Stimulated activated CD4-positive, alpha-beta T cell treated with anti-CD3 and anti-CD28 coated beads, Interleukin-4, amount 100 ng/mL, for 4 hours (primary cell): ENCODE measurements around the gene CHRNB4.

Source experiments
- DNase-seq, 2 experiments: peaks; one replicate each; pipeline ENCODE4 v3.0.0-alpha.2; 2020

CHRNB4 gene

DNA sequence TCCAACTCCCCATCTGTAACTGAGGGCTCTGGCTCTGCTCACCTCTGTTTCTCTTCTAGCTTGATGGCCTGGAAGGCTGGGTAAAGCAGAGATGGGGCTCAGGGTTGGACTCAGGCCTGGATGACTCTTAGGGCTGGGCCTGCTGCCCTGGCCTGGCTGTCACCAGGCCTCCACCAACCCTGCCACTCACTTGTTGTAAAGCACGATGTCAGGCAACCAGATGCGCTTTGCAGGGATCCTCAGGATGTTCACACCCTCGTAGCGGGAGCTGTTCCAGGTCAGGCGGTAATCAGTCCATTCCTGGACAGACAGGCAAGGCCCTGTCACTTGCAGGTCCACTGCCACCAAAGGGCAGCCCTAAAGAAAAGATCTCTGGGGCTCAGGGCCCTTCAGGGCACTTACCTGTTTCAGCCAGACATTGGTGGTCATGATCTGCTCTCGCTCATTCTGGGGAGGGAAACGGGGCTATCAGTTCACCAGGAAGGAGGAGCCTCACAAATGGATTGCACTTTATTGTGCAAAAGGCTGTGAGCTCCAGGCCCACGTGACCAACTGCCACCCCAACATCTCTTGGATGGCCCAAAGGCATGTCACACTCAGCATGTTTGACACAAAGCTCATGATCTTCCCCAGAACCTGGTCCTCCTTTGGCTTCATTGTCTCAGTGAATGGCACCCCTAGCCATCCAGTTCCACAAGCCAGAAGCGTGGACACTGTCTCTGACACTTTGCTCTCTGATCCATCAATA lies 9.9 kb downstream of the CHRNB4 start:
- no peak for DNase-seq

DNA sequence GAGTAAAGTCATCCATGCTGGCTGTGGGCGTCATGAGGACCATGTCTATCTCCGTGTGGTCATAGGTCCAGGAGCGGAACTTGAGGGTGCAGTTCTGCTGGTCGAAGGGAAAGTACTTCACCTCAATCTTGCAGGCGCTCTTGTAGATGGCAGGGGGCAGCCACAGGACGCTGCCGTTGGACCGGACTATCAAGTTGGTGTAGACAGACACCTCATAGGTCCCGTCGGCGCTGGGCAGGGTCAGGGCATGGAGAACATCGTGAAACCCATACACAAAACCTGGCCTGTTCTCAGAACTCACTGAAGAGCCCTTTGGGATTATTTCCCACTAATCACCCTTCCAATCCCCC lies 11.3 kb downstream of the CHRNB4 start:
- no peak for DNase-seq

DNA sequence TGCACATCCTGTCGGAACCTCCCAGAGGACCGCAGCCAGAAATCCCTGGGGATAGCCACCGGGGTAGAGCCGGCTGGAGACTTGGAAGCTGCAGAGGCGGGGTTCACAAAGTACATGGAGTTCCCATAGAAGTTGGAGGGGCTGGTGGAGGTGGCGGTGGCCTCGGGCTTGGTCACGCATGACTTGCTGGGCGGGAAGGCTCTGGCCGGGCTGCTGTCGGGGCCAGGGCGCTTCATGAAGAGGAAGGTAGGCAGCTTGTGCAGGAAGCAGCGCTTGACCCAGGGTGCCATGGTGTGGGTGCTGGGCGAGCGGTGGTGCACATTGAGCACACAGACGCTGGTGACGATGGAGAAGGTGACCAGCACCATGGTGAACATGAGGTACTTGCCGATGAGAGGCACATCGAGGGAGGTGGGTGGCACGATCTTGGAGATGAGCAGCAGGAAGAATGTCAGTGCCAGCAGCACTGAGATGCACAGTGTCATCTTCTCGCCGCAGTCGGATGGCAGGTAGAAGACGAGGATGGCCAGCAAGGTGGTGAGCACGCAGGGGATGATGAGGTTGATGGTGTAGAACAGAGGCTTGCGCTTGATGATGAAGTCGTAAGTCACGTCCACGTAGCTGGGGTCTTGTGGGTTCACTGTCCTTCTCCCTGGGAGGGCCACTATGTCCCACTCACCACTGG lies 11.8 kb downstream of the CHRNB4 start:
- no peak for DNase-seq

DNA sequence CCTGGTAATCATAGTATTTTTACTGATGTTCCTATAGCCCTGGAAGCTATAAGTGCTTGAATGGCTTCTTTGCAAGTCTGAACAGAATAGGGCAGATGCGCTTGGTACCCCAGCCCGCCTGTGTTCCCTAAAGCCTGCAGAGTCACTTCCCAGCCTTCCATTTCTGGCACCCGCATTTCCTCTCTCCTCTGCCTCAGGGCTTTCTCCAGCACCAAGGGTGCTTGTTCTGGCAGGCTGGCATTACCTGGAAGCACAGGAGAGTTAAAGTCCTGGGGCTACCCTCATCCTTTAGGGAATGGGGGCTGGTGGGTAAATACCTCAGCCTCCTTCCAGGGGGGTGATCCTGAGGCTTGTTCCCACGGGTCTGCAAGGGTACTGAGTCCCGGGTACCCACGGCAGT lies 12.8 kb downstream of the CHRNB4 start:
- DNase-seq, result no peak

DNA sequence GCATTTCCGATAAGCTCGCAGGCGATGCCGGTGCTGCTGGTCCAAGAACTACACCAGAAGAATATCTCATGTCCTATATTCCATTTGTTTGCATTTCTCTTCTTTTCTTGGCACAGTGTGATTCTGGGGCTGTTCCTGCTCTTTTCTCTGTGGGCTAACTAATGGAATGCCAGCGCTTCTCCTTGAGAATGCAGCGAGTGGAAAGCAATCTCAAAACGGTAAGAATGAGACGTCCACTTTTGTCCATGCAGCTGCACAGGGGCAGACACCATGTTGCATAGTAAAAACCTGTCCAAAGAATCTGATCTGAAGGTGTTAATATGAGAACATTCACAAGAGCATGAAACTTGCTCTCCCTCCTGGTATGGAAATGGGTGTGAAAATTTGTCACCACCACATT lies 13.7 kb downstream of the CHRNB4 start:
- no peak for DNase-seq

DNA sequence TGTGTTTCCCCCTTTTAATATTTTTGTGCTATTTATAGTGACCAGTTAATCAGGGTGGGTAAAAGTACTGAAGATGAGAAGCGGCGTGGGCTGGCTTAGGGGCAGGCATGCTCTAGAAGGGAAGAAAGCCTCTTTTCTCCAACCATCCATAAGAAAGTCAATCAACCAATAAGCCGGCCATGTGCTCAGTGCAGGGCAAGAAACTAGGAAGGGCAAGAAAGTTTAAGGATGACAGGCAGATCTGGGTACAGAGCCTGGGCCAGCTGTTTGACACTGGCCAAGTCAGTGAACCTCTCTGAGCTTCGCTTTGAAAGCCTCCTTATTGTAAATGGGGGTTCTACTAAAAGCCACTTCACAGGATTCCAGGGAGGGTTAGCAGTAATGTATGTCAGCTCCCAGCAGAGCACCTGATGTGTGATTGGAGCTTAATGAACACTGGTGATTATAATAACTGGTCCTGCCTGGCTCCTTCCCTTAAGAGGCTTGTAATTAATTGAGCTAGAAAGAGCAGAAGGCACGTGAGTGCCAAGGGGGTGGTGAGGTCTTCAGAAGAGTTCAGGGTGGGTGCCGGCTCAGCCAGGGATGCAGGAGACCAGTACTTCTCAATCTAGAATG lies 14.5 kb downstream of the CHRNB4 start:
- DNase-seq, result no peak

DNA sequence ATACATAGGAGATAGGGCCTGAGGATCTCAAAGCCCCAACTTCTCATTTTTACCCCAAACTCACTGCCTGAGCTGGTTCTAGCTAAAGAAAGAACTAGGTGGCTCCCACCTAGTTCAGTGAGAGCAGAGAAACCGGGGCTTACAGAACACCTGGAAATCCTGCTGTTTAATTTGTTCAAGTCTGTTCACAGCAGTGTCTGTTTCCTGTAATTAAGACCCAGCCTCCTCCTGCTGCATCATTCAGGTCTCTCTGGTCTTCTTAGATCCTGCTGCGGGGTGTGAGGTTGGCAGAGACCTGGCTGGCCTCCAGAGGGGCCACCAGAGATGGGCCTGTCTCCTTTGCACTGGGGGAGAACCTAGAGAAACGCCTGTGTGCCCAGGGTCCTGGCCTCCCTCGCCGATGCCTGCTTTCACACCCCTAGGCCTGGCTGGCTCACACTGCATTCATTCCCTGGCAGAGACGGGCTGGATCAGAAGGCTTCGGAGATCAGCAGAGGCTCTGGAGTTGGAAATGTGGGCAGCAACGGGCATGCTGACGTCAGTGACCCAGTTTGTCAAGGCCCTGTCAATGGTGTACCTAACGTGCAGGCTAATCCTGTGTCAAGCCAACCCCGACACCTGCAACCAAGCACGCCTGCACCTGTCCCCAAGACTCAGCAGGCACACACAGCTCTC lies 15.3 kb downstream of the CHRNB4 start:
- no peak for DNase-seq

DNA sequence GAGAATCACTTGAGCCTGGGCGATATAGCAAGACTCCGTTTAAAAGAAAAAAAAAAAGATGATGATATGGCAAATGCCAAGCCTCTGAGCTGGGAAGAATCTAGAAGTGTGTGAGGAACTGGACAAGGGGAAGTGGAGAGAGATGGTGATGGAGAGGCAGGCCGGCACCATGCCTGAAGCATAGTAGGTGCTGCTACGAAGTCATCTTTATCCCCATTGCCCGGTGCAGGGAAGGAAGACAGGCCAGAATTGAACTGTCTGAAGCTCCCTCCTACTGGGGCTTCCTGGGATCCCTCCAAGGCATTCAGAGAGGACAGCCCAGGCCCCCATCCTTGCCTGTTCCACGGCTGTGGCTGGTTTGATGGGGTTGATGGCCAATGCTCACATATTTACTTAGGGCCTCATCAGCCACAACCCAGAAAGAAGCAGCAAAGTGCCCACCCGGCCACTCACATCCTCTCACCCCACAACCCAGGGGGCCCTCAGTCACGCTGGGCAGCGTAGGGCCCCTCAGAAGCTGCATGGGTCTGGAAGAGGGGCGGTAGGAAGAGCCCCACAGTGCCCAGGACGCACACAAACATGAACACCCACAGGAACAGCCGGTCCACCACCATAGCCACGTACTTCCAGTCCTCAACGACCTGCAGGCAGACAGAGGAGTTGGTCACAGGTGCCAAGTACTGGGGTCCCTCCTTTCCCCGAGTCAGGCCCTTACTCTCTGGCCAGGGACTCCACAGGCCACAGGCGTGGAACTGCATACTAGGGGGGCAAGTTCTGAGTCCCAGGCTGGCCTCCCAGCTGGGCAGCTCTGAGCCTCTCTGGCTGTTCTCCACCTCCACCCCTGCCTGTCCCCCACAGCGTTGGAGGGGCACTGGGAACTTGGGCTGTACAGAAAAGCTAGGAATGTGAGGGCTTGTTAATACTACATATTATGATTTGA lies 16.1 kb downstream of the CHRNB4 start:
- no peak for DNase-seq

DNA sequence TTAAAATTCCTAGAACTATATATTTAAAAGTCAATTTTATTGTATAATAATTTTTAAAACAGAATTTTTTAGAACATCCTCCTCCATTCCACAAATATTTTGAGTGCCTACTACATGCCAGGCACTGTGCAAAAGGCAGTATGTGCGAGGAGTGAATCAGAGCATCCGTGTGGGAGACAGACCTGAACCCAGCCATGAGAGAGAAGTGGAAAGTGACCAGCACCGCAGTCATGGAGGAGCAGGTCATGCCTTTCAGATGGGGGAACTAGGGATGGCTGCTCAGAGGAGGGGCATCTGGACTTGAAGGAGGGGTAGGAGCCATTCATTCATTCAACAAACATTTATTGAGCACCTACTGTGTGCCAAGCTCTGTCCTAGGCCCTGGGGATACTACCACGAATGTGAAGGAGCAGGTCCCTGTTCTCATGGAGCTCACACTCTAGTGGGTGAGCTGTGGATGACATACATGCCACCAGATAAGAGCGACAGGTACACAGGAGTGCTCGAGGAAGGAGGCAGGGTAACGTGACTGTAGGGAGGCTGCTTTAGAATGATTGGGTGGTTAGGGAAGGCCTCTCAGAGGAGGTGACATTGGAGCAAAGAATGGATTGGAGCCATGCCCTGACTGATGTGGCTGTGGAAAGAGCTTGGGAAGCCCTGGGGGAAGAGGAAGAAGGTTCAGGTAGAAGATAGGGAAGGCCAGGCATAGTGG lies 17.1 kb downstream of the CHRNB4 start:
- DNase-seq, result no peak

DNA sequence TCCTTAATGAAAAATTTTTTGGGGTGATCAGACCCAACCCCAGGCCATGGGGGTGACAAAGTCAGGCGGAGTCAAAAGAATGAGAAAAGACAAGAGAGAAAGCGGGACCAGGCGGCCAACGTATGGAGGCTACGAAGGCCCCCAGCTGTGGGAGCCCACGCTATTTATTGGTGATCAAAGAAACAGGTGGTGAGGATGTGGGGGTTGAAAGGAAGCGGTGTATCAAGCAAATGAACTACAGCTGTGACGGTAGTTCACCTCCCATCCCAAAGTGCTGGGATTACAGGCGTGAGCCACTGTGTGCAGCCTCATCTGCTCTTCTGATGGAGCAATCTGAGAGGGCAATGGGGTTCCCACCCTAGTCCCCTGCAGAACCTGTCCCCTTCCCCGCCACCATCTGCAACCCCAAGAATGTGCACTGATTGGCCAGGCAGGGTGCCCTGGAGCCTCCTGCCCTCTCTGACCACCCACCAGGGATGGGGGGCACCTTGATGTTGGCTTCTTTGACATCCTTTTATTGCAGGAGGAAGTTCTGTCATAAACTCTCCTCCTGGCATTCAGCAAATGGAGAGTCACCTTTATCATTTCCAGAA lies 19.1 kb downstream of the CHRNB4 start:
- DNase-seq, result no peak

DNA sequence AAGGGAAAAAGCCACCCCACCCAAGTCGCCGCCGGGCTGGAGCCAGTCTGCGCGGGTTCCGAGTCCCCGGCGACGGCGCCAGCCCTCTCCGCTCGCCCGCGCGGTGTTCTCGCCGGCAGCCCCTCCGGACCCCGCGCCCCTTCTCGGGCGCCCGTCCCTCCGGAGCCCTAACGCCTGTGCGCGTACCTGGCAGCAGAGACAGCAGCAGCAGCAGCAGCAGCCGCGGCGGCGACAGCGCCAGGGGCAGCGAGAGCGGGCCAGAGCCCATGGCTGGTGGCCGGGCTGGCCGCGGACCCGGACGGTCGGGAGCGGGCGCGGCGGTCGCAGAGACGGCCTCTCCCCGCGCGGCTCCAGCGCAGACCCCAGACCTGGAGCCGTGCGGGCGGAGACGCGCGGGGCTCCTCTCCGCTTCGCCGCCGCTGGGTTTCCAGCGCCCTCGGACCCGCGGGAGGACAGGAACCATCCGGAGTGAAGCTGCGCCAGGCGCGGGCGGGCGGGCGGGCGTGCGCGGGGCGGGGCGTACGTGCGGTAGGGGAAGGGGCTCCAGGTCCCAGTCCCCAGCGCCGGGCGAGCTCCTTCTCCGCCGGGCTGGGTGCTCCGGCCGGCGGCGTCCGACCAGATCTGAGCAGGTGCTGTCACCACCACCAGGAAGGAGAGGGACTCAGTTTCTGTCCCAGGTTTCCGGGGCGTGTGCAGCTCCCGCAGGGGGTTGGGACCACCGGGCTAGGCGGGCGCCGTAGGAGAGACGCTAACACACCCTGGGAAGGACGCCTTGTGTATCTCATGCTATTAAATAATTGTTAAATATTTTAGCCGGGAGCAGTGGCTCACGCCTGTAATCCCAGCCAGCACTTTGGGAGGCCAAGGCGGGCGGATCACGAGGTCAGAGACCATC lies 20.2 kb downstream of the CHRNB4 start, which contains the start of gene CHRNA3:
Gene CHRNA3, minus strand, starts transcription at position 470 of the 895 bp plus-strand sequence. Its CDS starts 202 bp downstream, at position 268.
- no peak for DNase-seq

DNA sequence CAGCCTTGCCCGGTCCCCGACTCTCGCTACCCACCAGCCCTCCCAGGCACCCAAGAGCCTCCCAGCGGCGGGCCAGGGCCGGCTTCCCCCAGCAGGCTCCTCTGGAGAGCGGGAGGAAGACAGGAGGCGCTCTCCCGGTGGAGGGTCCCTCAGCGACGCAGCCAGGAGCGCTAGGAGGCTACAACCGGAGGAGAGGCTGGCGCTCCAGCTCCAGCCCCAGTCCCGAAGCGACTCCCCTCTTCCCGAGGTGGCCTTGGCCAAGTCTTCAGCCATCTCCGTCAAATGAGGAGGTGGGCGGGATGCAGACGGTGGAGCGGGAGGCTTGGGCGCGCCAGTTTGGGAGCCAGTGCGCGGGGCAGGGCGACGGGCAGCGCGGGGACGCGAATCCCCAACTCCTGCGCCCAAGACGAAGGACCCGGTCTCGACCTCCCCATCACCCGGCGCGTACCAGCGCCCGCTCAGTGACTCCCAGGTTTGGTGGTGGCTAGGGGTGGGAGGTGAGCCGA lies 20.9 kb downstream of the CHRNB4 start:
- DNase-seq, result no peak

DNA sequence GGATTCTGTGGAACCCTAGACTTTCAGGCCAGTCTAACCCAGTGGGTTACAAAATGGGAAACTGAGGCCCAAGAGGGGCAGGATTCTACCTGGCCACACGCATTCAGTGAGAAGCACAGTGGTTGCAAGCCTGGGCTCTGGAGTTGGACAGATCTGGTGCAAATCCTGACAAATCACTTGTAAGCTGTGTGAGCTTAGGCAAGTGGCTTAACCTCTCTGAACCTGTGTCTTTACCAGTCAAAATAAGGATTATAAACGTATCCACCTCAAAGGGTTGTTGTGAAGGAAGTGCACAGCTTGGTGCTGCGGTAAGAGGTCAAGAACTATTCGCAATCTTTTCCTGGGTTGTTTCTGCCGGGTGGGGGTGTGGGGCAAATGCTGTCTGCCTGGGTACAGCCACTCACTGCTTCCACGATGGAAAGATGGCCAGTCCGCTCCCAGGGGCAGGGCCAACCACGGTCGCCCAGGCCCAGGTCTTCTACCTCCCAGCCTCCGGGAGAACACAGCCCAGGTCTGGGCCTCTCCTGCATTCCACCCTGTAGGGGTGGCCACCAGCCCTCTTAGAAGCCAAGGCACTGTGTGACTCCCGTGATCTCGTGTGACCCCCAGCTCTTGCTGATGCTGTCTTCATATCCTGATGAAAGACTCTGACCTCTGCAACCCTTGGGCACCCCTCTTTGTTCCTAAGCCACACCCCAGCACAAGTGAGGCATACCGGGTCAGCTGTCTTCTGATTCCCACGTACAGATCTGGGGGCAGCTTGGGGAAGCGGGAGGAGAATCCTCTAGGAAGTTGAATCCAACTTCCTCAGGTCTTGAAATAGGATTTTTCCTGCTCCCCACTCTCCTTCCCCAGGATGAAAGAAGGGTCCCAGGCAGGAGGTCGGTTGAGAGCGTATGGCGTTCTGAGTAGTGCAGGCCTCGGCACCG lies 21.7 kb downstream of the CHRNB4 start:
- no peak for DNase-seq

DNA sequence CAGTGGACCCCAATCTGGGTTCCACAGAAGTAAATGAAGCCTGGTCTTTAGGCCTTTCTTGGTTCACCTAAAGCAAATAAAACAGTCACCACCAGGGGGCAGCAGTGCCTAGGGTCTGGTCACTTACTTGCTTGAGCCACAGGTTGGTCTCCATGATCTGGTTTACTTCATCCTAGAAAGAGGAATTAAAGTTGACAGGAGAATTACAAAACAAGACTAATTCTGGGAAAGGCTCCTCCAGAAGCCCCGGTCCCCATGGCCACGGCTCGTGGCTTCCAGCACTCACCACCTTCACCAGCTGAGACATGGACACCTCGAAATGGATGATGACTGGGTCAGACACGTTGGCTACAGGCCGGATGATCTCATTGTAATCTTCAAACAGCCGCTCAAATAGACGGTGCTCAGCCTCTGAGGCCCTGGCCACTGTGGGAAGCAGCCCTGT lies 22.5 kb downstream of the CHRNB4 start:
- peak; percentile 65 to 76 for DNase-seq

DNA sequence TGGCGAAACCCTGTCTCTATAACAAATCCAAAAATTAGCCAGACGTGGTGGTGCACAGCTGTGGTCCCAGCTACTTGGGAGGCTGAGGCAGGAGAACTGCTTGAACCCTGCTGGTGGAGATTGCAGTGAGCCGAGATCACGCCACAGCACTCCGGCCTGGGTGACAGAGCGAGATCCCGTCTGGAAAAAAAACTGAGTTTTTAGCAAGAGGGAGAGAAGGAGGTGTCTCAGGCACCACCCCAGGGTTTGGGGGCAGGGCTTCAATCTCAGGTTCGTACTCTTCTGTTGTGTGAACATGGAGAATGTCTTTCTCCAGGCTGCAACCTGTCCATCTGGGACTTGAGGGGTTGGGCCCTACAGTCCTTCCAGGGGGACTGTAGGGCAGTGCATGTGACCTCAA lies 22.9 kb downstream of the CHRNB4 start:
- no peak for DNase-seq

DNA sequence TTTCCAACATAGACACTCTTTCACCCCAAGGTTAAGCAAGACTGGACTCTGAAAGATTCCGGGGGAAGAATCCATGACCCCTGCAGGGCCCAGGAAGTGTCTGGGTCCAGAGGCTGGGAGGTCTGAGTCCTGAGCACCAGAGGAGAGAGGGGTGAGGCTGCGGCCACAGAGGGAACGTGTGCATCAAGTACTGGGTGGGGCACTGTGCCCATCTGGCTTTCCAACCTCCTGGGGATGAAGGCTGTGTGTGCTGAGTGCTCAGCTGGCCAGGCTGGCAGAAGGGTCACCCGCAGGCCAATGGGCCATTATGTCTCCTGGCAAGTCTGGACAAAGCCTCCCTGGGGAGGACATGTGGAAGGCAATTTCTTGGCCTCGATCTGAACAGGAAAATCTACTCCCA lies 23.5 kb downstream of the CHRNB4 start:
- no peak for DNase-seq

DNA sequence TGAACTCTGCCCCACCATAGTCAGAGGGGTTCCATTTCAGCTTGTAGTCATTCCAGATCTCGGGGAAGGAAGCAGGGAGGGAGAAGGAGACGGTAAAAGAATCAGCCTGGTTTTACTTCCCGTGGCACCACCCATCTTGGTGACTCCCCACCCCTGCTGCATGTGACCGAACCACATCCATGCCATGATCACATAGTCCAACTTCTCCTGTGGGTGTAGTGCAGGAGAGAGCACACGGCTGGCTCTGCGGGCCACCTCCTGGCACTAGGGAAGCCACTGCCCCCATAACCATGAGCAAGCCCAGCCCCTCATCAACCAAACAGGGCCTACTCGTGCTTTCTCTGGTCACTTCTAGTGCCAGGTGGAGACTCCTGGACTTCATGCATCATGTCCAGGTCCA lies 23.9 kb downstream of the CHRNB4 start:
- DNase-seq, result no peak

DNA sequence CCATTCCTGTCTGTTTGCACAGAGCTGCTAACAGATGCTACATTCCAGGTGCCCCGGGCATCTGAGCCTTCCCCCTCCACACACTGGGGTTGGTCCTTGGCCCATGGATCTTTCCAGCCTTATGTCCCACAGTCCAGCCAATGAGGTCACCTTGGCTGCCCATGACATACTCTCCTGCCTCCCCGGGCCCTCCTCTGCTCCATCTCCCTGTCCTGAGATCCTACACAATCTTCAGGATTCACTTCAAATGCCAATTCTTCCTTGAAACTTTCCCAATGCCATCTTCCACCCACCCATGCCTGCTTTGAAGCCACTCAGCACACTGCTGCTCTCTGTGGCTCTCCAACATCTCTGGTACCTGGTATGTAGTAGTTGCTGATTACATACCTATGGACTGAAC lies 24.5 kb downstream of the CHRNB4 start:
- DNase-seq, result no peak

DNA sequence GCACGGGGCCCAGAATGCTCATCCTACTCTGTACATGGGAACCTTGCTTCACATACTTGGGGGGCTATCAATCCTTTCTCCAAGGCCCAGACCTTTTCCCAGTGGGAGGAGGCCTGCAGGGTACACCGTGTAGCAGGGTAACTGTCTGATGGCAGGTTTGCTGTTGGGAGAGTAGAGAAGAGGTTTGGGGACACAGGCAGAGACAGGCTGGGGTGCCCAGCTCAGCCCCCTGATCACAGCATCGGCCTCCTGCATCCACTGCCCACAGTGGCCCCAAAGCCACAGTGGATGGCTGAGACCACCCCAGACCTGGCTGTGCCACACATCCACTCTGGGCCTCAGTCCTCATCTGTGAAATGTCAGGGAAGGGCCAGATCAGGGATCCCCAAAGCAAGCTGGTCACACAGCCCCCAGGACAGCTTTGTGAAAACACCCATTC lies 25.8 kb downstream of the CHRNB4 start:
- DNase-seq, result no peak
